WERI-Rb-1 (cell line): ENCODE measurements around the gene KIRREL3.

Experiments
- DNase-seq: peaks from one replicate; pipeline ENCODE4 v3.0.0-alpha.2; 2020
- H3K27ac ChIP-seq: fragments of 250-450 bp; sonication (Bioruptor Pico); 2 replicates; pipeline ENCODE4 v1.5.1; 2020; ENCODE audit warnings: mild to moderate bottlenecking, moderate library complexity
- H3K27me3 ChIP-seq: fragments of 250-450 bp; sonication (Bioruptor Pico); 2 replicates; pipeline ENCODE4 v1.5.1; 2021; ENCODE audit warnings: mild to moderate bottlenecking, low read depth, moderate library complexity; ENCODE audit not compliant: insufficient read depth, severe bottlenecking
- H3K36me3 ChIP-seq: fragments of 250-450 bp; sonication (Bioruptor Pico); 2 replicates; pipeline ENCODE4 v1.5.1; 2020; ENCODE audit warnings: mild to moderate bottlenecking, moderate library complexity
- H3K4me3 ChIP-seq: 2 replicates; pipeline ENCODE4 v1.5.1; 2011; ENCODE audit warnings: low read depth, mild to moderate bottlenecking, control low read depth, low read length
- H3K9me3 ChIP-seq: fragments of 250-450 bp; sonication (Bioruptor Pico); 2 replicates; pipeline ENCODE4 v1.5.1; 2021; ENCODE audit warnings: mild to moderate bottlenecking, moderate library complexity; ENCODE audit not compliant: severe bottlenecking
- CTCF ChIP-seq: IDR thresholded peaks from 2 replicates; pipeline ENCODE4 v1.5.1; 2011; ENCODE audit warnings: low read depth, mild to moderate bottlenecking, control low read depth, inconsistent platforms, low read length

KIRREL3 gene

GRCh38 chr11:126739499-126740145 is 260.9 kb downstream of the KIRREL3 start:
- no peak for TF ChIP-seq CTCF
- Histone ChIP-seq H3K4me3 (no peak overlapping the region), H3K27me3 (no peaks in the 10 kb centered on the region), H3K9me3 (no peaks in the 10 kb centered on the region), H3K27ac (no peak overlapping the region), H3K36me3 (no peaks in the 10 kb centered on the region)
- no peak for DNase-seq

- no peak for DNase-seq
- no peaks in the 10 kb centered on the region for H3K27me3 ChIP-seq
- H3K36me3 ChIP-seq = no peaks in the 10 kb centered on the region
- H3K9me3 ChIP-seq = no peaks in the 10 kb centered on the region
- H3K27ac ChIP-seq = no peak overlapping the region
- no peak for TF ChIP-seq CTCF
- H3K4me3 ChIP-seq = no peak overlapping the region
Observed at GRCh38 chr11:126738295-126739031, 262.1 kb downstream of the KIRREL3 start.

GRCh38 chr11:126736682-126737572 is 263.6 kb downstream of the KIRREL3 start:
- no peak overlapping the region for H3K4me3 ChIP-seq
- no peaks in the 10 kb centered on the region for H3K9me3 ChIP-seq
- DNase-seq = no peak
- H3K36me3 ChIP-seq = no peaks in the 10 kb centered on the region
- H3K27me3 ChIP-seq = no peaks in the 10 kb centered on the region
- no peak for TF ChIP-seq CTCF
- no peak overlapping the region for H3K27ac ChIP-seq

GRCh38 chr11:126734752-126735151 is 265.8 kb downstream of the KIRREL3 start:
- DNase-seq = no peak
- H3K9me3 ChIP-seq = no peaks in the 10 kb centered on the region
- H3K27ac ChIP-seq = no peak overlapping the region
- H3K36me3 ChIP-seq = no peaks in the 10 kb centered on the region
- no peaks in the 10 kb centered on the region for H3K27me3 ChIP-seq
- H3K4me3 ChIP-seq = no peak overlapping the region
- TF ChIP-seq CTCF = no peak

- Histone ChIP-seq H3K27ac (no peak overlapping the region), H3K9me3 (no peaks in the 10 kb centered on the region), H3K27me3 (no peaks in the 10 kb centered on the region), H3K4me3 (no peak overlapping the region), H3K36me3 (no peaks in the 10 kb centered on the region)
- TF ChIP-seq CTCF = no peak
- no peak for DNase-seq
Observed at GRCh38 chr11:126733685-126734084, 266.9 kb downstream of the KIRREL3 start.
